Stimulated activated CD4-positive, alpha-beta T cell treated with anti-CD3 and anti-CD28 coated beads, Interleukin-15, amount 100 ng/mL, for 24 hours (primary cell): ENCODE measurements around the gene UBB.

ENCODE experiments used
- DNase-seq: peaks from one replicate; pipeline ENCODE4 v3.0.0-alpha.2; 2020

The UBB gene

DNA sequence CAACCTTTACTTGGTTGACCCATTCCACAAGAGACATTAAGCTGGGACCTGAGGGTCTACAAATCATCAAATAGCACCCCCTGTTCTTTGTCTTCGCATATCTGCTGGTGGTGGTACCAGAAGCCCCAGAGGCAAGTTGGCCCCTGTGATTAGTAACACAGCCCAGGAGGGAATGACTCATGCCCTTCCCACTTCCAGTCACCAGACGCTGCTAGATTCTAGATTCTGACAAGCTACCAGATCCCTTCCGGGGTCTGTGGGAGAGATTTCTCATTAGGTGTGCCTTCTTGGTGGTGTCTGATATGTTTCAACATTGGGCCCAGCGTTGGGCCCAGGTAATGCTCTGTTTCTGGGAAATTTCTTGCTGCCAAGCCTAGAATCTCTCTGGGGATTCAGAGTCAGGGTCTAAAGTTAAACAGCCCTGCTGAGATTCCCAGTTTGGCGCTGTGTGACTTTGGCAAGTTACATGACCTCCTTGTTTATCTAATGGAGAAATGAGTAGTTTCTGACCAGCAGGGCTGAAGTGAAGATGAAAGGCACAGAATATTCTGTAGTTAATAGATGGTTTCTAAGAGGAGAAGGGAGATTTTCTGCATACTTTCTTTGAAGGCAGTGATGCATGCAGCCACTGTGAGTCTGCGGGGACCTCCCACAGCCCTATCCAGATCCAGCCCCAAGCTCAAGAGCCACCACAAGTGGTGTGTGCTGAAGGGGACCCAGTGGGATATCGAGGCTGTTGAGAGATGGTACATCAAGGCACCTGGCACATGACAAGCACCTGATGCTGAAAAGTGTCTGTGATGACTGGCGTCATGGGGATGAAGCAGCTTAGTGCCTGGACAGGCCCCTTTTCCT lies 38.4 kb downstream of the UBB start:
- peak; percentile 83 for DNase-seq

DNA sequence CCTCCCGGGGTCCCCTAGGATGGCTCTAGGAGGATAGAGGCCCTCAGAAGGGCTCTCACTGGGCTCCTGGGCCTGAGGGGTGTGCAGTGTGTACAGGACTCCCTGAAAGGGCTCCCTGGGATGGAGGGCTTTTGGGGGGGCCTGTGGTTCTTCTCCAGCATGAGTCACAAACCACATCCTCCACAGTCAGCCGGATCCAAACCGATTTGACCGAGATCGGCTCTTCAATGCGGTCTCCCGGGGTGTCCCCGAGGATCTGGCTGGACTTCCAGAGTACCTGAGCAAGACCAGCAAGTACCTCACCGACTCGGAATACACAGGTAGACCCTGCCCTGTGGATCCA lies 39.0 kb downstream of the UBB start:
- peak; percentile 72 for DNase-seq

DNA sequence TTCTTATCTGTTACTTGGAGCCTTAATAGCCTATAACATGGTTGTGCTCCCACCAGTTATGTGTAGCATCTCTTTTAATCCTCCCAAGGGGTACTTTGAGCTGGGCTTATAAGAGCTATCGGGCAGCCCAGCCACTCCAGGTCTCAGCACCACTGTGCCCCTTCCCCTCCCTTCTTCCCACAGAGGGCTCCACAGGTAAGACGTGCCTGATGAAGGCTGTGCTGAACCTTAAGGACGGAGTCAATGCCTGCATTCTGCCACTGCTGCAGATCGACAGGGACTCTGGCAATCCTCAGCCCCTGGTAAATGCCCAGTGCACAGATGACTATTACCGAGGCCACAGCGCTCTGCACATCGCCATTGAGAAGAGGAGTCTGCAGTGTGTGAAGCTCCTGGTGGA lies 41.5 kb downstream of the UBB start:
- DNase-seq: no peak

DNA sequence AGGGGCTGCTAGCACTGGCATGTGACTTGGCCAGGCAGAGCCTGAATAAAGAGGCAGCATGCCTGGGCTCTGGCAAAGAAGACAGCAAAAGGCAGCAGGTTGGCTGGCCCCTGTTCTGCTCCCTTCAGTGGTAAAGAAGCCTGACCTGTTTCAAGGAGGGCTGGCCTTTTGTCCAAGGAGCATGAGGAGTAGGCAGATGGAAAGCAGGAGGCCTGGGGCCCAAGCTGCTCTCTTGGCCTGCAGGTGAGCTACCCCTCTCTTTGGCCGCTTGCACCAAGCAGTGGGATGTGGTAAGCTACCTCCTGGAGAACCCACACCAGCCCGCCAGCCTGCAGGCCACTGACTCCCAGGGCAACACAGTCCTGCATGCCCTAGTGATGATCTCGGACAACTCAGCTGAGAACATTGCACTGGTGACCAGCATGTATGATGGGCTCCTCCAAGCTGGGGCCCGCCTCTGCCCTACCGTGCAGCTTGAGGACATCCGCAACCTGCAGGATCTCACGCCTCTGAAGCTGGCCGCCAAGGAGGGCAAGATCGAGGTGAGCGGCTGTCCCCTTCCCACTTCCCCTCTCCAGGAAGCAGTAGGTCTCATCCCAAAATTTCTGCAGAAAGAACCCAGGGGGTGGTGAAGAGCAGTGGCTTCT lies 42.5 kb downstream of the UBB start:
- DNase-seq: no peak

DNA sequence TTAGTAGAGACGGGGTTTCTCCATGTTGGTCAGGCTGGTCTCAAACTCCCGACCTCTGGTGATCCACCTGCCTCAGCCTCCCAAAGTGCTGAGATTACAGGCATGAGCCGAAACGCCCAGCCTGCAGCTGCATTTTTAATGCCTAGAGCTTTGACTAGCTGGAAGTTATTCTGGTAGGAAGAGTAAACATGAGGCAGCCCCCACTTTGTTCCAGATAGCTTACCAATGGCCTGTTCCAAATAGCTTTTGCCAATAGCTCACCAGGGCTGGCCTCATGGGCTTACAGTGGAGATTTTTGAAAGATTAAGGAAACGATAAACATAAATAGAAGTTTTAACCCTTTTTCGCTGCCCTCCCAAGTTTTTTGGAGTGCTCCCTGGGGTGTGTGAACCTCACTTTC lies 44.3 kb downstream of the UBB start:
- no peak for DNase-seq

DNA sequence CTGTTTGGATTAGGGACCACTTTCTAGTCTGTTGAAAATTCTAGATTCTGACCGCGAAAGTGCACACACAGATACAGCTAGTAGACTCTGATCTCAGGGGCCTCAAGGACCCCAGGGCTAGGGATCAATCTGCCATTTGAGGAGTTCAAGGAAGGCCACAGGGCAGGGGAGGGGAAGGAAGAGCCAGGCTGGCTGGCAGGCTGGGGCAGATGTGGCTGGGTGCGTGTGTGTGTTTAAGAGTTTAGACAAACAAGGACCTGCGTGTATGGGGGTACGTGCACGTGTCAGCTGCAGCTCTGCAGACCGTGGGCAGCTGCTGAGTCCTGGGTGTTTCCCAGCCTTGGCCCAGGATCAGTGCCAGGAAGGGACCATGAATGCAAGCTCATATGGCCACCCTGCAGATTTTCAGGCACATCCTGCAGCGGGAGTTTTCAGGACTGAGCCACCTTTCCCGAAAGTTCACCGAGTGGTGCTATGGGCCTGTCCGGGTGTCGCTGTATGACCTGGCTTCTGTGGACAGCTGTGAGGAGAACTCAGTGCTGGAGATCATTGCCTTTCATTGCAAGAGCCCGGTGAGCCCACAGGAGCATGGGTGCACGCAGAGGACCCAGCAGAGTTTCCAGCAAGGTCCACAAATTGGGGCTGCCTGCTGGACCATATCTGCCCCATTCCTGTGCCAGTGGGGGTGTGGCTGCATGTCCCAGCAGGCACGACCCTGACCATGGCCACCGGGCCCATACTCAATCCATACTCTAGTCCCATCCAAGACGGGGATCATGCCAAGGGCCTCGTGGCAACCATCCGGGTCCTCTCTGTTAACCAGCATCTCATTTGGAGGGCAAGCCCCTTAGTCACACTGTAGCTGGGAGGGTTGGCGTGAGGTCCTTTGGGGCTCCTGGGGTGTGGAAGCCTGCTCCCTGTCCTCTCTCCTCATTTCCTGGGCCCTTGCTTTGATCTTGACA lies 45.1 kb downstream of the UBB start:
- DNase-seq: no peak

DNA sequence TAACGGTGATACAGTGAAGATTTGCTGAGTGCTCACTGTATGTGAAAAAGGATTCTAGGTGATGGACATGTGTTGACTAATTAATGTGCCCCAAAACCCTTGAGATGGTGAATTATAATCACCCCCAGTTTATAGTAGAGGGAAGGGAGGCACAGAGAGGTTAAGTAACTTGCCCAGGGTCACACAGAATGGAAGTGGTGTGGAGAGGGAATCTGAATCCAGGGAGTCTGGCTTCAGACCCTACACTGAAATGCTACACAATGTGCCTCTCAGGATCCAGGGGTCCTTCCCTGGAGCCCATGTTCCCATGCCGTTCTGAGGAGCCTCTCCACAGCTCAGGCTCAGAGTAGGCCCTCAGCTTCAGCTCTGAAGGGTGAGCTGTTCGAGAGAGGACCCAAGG lies 46.1 kb downstream of the UBB start:
- DNase-seq: no peak

DNA sequence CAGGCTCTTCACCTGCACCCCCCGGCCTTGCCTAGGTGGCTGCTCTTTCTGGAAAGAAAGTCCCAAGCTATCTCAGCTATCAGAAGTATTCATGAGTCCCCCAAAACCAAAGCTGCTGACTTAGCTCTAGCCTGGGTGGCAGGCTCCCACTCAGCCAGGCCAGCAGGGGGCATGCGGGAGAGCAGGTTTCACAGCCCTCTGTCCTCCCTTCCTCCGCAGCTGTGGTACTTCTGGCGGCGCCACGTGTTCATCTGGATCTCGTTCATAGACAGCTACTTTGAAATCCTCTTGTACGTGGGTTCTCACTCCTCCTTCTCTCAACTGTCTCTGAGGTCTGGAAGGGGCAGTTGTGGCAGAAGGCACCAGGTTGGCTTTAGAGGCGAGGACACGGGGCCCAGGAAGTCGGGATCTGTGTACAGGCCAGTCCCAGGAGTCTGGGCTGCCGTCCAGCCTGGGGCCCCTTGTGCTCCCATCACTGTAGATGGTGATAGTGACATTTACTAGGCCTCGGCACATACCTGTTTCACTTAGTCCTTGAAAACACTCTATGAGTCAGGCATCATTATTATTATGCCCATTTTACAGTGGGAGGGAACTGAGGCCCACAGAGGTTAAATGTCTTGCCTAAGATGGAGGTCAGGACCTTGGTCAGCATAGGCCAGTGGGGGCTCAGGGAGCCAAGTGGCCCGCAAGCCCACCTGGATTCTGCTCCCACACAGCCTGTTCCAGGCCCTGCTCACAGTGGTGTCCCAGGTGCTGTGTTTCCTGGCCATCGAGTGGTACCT lies 47.4 kb downstream of the UBB start:
- peak; percentile 77 for DNase-seq

DNA sequence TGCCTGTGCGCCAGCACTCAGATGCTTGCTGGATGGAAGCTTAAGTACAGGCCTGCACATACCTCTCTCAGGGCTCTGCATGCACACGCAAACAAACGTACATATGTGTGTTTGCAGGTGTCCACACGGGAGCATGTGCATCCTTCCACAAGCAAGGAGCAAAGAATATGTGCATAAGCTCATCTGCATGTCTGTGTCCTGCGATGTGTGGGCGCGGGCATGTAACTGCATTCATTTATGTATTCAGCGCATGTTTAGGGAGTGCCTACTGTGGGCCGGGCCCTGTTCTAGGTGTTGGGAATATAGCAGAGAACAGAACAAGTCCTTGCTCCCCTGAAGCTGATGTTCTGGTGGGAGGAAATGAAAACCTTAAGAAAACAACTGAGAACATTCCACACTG lies 48.2 kb downstream of the UBB start:
- DNase-seq: no peak

DNA sequence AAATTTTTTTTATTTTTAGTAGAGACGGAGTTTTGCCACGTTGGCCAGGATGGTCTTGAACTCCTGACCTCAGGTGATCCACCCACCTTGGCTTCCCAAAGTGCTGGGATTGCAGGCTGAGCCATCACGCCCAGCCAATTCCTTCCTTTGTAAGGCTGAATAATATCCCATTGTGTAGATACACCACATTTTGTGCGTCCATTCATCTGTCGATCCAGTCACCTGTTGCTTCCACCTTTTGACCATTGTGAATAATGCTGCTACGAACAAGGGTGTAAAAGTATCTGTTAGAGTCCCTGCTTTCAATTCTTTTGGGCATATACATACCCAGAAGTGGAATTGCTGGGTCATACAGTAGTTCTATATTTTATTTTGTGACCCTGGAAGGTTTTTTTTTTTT lies 49.8 kb downstream of the UBB start:
- DNase-seq: no peak

DNA sequence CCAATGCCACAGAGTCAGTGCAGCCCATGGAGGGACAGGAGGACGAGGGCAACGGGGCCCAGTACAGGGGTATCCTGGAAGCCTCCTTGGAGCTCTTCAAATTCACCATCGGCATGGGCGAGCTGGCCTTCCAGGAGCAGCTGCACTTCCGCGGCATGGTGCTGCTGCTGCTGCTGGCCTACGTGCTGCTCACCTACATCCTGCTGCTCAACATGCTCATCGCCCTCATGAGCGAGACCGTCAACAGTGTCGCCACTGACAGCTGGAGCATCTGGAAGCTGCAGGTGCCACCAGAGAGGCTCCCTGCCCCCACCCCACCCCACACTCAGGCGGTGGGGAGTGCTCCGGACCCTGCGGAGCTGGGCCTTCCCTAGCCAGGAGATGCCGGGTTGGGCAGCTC lies 51.1 kb downstream of the UBB start:
- DNase-seq: no peak
